HG03060 (cell line): ENCODE results near the gene GRIK1.

Source experiments
- ATAC-seq: cut with Tn5 transposase; IDR thresholded peaks from one replicate; pipeline ENCODE4 v1.9.1; 2021; ENCODE audit warnings: low read depth, moderate number of reproducible peaks; ENCODE audit not compliant: unreplicated experiment

The GRIK1 gene

DNA sequence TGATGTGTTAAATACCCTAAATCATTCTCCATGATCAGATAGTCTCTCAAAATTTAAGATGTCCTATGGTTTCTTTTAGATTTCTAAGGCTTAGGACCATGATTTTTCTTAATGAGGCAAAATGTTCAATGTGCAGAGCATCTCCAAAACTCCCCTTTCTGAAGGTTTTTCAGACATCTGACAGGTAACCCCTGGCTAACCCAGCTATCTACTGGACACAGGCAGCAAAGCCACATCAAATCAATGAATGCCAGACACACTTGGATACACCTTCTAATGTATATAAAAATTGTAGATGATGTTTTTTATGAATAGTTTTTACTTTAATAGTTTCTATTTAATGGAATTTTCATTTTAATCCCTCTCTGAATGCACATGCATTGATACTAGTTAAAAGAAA, 285.6 kb downstream of the GRIK1 start:
- ATAC-seq = no peak

DNA sequence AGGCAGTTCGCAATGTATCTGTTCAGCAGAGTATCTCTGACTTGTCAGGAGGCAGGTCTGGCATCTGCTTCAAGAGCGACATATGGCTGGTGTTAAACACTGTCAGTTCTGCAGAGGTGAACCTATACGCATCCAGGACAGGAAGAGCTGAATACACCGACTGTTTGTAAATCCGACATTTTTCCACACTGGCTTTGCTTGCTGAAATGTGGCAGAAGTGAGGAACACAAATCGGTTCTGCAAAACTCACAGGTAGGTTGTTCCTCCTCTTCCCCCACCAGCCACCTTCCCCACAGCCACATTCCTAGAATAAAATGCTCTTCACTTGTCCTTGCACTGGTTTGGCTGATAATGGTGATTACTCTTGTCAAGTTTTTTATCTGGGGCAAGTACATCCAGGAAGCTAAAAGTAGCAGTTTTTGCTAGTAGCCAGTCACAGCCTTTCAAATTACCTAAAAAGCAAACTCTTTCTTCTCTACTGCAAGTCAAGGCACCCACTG, 289.2 kb downstream of the GRIK1 start:
- no peak for ATAC-seq

DNA sequence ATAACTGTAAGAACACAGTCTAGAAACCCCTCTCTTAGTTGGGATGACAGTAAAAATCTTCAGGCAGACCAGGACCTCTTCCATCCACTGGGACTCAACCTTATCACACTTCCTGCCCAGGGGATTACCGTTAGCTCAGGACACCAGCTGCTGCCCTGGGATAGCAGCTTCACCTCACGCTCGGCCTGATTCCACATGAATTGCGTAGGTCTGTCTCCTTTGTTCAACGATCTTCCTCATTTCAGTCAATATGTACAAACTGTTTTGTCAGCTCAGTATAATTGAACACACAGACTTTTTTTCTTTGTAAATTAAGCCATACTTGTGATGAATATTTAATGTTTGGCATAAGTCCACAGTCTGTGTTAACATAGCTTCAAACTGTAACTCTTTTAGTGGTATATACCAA, 290.4 kb downstream of the GRIK1 start:
- ATAC-seq = no peak

DNA sequence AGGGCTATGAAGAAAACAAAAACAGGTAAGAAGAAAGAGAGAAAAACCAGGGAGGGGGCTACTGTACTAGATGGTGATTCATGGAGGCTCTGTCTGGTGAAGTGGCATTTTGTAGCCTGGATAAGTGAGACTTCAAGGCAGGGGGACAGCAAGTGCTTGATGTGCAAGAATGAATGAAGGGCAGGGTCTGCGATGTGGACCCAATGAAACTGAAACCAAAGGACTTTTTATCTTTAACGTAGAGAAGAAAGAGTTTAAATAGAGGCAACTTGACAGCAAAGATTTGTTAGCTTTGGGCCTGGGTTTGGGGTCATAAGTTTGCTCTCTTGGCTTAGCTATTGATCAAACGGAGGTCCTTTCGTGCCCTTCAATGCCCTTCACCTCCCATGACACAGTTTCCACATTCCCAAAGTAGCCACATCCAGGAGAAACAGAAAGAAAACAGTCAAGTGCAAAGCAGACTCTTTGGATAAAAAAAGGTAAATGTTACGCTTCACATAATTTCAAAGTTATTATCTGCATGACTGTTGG, 291.0 kb downstream of the GRIK1 start:
- no peak for ATAC-seq

DNA sequence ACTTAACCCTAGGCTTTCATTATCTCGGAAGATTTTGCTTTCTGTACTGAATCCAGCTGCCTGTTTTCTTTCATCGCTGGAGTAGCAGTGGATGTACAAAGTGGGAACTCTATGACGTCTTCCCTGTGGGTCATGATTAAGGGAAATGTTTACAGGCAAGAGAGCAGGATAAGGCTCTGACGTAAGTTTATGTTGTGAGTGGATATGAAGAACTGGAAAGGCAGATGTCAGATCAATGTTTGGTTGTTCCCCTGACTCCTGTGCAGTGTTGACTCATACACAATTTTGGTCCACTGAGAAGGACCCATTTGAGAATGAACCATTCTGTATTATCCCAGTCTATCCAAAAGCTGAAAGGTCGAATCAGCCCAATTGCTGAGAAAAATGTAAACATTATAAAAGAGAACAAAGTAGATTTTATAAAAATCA, 292.4 kb downstream of the GRIK1 start:
- ATAC-seq = no peak

DNA sequence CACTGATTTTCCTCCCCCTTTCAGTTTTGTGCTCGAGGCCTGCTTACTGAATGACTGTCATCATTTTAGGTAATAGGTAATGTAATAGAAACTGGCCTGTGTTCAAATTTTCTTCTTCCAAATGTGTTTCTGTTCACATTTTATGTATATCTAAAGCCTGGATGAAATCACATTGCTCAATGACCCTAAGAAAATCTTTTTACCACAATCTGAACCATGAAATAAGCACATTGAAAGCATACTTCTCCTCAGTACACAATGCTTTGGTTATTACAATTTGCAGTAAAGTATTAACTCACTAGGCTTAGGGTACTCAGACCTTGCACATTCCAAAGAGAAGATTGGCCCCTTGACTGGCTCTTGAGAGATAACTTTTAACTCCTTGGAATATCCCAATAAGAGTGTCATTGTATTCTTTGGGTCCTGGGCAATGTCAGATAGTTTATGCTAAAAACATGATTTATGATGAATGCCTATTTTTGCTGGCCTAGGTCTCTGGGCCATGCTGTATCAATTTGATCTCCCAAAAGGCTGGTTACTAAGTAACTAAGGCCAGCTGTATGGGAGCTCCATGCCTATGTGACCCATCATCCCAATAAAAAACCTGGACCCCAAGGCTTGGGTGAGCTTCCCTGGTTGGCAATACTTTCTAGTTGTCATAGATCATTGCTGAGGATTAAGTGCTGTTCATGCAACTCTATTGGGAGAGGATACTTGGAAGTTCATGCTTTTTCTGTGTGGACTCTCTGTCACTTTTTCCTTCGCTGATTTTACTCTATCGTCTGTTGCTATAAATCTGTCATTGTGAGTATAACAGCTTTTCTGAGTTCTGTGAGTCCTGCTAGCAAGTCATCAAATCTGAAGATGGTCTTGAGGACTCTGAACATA, 293.9 kb downstream of the GRIK1 start:
- no peak for ATAC-seq

DNA sequence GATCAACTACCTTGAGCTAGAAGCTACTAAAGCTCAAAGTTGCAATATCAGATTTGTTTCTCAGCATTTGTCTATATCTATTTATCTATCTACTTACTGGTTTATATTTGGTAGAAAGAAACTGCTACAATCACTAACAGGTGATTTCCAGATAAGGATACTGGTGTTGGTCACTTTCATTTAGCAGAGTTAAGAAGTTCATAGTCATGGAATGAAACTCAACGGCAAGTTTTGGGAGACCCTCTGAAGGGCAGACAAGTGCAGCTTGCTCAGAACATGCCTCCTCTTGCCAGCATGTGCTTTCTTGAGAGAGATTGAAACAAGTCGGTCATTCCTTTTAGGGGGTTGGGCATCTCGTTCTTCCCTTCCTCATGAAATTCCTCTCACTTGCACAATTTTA, 296.5 kb downstream of the GRIK1 start:
- no peak for ATAC-seq

DNA sequence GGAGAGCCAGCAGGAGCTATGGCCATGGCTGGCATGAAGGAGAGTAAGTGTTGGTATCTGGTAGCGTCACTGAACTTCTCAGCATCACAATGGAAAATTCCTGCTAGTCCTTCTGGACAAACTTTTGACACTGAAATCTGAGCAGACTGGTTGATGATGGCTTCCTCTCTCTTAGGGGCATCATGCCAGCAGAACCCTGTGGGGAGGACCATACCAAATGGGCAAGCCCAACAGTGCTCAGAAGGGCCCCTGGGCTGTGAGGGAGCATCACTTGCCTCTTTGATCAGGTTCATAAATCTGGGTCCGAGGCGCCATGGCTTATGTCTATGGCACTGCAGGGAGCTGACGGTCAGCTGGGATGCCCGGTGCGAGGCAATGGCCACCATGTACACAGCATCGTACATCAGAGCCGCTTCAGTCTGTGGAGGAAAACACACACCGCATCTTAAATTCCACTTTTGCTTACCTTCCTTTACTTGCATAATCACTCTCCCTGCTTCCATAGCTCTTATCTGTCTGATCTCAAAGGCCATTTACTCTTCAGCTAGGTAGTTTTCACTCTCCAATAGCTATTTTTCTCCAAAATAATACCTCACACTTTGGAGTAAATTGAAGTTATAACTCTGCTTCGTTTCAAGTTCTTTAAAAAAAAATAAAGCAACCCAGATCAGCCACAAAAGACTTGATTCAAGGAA, 297.1 kb downstream of the GRIK1 start:
- no peak for ATAC-seq

DNA sequence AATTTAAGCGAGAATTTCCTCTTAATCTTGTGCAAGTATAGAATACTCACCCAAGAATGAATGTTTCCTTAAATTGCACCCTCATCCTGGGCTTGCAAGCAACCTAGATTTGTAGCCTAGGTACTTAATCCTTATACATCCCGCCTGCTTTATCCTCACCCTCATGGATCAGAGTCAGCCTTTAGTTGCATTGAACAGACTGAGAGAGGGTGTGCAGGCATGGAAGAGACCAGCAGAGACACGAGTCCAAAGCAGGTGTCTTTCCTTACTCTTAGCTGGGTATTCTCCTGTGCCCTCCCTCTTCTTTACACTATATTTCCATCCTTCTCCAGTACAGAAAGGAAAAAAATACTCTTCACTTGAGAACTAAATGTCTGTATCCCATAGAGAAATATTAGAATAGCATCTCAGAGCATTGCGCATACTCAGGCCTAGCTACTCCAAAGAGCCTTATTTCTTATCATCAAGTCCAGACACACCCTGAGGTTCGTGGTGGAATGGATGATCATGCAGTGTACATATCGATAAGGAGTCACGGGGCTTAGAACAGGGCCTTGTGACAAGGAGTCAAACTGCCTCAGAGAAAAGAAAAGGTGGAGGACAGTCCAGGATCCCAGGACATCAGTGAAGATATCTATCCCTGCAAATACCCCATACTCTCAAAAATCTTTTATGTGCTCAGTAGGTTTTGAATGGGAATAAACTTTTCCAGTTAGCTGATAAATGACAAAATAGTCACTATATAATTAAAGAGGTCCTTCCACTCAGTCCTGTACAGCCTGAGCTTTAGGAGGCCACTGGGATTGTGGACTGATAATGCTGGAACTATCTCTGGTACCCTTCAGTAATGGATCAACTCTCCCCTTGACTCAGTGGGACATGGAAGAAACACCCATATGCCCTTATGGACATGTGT, 297.9 kb downstream of the GRIK1 start:
- ATAC-seq = no peak

DNA sequence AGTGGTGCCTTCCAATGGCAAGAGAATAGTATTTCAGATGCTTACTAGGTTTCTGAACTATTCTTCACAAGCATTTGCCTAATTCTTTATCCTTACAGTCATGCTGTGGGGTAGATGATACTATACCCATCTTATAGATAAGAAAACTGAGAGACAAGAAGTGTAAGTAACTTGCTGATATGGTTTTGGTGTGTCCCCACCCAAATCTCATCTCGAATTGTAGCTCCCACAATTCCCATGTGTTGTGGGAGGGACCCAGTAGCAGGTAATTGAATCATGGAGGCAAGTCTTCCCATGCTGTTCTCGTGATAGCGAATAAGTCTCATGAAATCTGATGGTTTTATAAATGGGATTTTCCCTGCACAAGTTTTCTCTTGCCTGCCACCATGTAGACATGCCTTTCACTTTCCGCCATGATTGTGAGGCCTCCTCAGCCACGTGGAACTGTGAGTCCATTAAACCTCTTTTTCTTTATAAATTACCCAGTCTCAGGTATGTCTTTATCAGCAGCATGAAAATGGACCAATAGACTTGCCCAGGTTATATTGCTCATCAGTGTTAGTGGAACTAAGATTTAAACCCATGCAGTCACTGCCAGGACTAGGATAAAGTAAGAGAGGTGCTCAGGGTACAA, 298.7 kb downstream of the GRIK1 start:
- no peak for ATAC-seq

DNA sequence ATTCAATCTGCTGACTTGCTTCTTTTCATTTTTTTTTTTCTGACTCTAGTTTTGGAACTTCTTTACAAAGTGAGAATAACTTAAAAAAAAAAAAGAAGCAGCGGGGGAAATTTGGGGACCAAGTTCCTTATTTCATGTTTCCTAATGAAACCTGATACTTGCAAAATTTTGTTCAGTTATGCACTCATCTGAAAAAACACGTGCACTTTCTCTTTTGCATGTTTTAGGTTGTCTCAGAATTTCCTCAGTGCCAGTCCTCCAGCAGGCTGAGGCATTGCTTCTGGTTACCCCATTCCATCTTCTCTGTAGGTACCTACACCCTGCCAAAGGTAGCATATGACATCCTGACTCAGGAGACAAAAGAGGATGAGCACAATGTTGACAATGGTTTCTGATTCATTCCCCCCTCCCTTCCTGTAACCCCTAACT, 299.7 kb downstream of the GRIK1 start:
- ATAC-seq = no peak

DNA sequence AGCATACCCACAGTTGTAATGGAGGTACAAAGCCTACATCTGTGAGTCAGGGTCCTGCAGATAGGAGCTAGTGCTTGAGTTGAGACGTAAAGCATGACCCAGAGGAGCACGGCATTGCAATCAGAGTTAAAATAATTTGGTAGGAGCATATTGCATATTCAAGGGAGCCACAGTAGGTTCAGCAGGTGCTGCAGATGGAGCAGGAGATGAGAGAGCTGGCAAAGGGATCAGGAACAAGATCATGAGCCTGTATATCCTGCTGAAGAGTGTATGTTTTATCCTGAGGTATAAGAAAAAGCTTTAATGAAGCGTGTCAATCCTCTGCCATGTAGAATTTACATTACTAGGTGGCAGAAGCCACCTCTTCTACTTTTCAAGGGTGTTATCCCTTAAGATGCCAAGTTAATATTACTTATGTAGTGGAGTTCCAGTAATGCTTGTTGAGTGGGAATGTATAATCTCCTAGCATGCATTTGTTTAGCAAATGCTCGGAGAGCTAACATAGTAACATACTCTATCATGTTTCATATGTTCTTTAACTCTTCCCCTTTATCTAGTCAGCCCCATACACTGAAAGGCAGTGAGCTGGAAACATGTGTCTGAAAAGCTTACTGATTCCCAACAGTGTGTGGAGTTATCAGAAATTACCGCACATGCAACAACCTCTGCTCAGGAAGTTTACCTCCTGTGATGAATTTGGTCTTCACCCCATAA, 300.3 kb downstream of the GRIK1 start:
- no peak for ATAC-seq

DNA sequence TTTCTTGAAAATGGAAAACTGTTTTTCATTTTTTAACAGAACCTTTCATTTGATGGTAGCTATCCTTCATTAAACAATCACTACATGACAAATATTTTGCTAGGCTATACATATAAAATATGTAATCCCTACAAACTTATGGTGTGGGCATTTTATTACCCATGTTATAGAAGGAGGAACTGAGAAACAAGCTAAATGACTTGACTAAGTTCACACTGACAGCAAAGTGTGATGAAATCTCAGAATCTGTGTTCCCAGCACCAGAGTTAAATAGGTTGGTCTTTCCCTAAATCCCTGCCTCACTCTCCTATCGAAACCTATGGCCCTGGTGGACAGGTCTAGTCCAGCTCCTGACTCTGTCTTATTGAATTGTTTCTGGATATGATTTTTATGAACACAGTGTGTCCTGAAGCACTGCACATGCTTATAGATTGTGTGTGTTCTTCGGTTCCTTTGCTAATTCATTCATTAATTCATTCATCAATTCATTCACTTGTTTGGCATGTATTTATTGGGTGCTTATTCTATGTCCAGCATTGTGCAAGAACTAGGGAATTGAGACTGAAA, 301.0 kb downstream of the GRIK1 start:
- no peak for ATAC-seq

DNA sequence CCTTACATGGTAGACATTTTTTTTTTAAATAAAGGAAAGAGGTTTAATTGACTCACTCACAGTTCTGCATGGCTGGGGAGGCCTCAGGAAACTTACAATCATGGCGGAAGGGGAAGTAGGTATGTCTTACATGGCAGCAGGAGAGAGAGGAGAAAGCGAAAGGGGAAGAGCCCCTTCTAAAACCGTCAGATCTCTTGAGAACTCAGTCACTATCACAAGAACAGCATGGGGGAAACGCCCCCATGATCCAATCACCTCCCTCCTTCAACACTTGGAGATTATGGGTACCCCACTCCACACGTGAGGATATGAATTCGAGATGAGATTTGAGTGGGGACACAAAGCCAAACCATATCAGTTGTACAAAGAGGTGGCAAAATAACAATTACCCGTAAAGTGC, 301.7 kb downstream of the GRIK1 start:
- no peak for ATAC-seq

DNA sequence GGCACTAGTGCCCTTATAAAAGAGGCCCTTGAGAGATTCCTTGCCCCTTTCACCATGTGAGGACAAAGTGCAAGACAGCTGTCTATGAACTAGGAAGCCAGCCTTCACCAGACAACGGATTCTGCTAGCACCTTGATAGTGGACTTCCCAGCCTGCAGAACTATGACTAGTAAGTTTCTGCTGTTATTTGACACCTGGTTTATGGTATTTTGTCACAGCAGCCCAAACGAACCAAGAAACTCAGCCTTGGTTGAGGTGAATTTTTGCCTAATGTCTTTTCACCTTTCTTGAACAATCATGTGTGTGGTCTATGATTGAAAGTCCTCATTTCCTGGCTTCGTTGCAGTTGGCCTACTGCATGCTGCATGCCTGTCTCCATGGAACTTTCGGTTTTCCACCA, 302.2 kb downstream of the GRIK1 start:
- no peak for ATAC-seq

DNA sequence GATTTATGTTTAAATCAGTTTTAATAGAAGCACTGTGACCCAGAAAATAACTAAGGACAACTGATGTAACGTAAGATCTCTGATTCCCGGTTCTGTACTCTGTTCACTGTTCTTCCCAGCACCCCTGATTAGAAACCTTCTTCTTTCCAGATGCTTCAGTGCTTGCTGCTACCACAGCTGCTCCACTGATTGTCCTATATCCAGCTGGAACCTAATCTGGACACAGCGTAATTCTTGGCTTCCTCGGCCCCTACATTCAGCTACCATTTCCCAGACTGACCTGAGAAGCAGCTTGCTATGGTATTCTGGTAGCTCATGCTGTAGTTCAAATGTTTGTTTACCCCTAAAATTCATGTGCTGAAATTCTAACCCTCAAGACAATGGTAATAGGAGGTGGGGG, 302.7 kb downstream of the GRIK1 start:
- ATAC-seq = no peak

DNA sequence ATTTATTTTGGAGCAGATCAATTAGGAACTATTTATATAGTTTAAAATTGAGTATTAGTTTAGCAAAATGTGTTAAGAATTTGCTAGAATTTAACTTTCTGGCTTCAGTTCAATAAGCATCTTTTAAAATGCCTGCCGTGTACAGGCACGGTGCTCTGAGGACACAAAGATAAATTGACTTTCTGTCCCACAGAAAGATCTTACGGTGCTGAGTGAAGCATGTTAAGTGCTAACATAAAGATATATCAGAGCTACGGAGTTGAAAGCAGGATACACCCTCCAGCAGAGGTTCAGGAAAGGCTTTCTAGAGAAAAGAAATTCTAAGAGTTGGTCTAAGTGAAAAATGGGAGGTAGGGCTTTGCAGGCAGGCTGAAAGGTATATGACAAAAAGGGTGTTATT, 305.4 kb downstream of the GRIK1 start:
- ATAC-seq = no peak

DNA sequence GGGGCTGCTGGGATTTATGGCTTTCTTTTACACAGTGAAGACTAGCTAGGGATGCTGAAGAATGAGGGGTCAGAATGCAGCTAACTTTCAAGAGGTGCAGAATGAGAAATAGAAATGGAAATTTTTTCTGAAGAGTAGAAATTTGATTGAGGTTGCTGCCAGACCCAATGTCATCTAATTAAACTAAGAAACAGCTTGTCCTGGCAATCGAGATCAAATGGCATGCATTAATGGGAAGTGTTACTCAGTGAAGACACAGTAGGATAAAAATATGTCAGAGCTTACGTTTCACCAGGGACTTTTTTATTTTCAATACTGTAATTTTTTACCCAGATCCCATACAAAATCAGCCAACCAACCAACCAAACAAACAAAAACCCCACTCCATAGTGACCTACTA, 306.0 kb downstream of the GRIK1 start:
- ATAC-seq = no peak

DNA sequence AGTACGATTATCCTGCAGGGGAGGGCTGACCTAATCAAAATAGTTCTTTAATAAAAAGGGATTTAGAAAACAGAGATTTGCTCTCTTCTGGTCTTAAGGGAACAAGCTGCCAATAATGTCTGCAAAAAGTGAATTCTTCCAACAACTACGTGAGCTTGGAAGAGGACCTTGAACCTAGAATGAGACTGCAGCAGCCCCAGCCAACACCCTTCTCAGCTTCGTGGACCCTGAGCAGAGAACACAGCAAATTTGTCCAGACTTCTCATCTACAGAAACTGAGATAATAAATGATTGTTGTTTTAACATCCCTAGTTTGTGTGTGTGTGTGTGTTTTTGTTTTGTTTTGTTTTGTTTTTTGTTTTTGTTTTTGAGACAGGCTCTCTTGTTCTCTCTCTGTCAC, 309.4 kb downstream of the GRIK1 start:
- no peak for ATAC-seq
